Head of caudate nucleus (tissue), 42 donors: ENCODE results near the gene MRPL16.
"Not testable (repeated sequence)": the region's sequence is repeated elsewhere in the genome, so short reads cannot be mapped to it uniquely, and the experiment has no call there.

Experiments
- DNase-seq, 42 donors: peaks; one replicate each; pipeline versions ENCODE4 v3.0.0 to v3.0.0-alpha.2; 2020 to 2021; ENCODE audit warnings: mixed read lengths in 7 of 42
- intact Hi-C: fragments of 100-400 bp; cut with DNase I; formaldehyde crosslinking; loops from one replicate; pipeline ENCODE4 v1.15.0; 2022

The MRPL16 gene

DNA sequence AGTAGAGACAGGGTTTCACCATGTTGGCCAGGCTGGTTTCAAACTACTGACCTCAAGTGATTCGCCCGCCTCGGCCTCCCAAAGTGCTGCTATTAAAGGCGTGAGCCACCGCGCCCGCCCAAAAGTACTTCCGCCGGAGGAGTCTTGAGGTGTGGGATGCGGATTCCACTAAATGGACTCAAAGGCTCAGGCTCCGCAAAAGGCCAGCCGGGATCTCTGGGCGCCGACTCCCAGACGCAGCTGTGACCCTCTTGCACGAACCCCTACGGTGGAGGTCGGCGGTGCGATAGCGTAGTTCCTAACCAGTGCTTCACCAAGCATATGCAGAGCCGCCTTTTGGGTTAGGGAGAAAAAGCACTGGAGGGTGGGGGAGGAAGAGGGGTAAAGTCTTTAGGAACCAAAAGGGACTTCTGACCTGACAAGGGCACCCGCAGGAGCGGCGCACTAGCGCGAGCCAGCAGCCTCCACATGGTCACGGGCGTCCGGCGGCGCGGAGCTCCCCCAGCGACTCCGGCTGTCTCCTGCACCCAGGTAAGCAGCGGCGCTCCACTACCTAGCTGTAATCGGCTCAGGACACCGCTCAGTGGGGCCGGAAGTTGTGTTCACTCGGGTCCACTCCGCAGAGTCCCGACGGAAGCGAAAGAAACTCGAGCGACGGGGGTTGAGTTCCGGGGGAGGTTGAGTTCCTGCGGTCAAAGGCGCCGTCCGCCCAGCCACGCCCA lies at the start of gene MRPL16:
TSS of gene MRPL16 (minus strand) at position 590 of the 722 bp plus-strand sequence. CDS start at position 470, 120 bp downstream.
- DNase-seq: peak; percentile 69 to 96 (median 86)
- intact Hi-C loops: no loop called here

DNA sequence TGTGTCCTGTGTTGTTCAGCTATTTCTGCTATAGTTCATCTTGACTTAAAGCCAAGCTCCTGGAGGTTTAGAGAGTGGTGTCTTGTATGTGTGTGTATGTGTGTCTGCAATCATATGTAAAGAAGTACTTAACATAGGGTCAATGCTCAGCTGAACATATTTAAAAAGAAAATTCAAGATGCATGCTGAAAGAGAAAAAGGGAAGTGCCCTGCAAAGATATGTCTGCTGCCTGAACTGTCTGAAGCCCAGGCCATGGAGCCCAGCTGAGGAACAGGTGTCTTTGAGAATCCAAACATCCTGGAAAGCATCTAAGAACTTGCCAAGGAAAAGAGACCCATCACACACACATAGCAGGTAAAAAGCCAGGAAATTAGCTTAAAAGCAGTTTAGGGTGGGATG lies 49.1 kb upstream of the MRPL16 start:
- intact Hi-C loops: no loop called here

DNA sequence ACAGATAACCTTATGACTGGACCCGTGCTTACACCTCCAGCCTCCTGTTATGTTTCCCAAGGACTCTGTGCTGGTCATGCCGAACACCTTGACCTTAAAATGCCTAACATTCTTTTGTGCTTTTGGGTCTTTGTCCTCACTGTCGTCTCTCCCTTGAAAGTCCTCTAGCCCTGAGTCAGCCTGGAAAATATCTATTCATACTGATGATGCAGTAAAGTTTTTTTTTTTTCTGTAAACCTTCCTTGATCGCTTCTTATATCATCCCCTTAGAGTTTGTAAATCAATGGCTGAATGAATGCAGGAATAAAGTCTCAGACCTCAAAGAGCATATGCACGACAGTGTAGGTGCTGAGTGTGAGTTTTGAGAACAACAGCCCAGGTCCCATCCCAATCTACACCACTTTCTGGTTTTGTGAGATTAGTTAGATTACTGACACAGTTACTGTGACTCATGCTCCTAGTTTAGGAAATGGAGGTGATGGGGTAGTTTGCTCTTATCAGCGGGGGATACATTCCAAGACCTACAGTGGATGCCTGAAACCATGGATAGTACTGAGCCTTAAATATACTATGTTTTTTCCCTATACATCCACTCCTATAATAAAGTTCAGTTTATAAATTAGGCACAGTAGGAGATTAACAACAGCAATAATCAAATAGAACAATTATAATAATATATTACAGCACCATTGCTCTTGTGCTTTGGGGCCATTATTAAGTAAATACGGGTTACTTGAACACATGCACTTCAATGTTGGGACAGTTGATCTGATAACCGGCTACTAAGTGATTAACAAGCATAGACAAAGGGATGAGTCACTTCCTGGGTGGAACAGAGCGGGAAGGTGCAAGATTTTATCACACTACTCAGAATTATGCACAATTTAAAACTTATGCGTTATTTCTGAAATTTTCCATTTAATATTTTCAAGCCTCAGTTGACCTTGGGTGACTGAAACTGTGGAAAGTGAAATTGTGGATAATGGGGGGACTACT lies 47.2 kb upstream of the MRPL16 start:
- no peak for DNase-seq
- intact Hi-C loops: no loop called here

More for the DNA sequence above, 49.1 kb upstream of the MRPL16 start:
- DNase-seq: no peak

DNA sequence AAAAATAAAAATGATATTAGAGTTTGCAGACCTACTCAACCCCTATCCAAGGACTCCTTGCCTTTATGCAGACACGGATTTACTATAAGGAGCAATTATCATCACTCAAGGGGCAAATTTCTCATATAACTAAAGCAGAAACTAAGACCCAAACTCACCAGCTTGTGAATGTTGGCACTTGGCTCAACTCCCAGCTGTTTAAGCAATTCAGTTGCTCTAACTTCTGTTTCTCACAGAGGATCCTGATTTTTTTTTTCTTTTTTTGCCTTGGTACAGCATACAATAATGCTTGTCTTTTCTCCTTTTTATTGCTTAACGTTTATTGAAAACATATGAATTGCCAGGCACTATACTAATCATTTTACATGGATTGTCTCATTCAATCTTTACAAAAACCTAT lies 44.3 kb upstream of the MRPL16 start:
- intact Hi-C loops: no loop called here
- DNase-seq: no peak

DNA sequence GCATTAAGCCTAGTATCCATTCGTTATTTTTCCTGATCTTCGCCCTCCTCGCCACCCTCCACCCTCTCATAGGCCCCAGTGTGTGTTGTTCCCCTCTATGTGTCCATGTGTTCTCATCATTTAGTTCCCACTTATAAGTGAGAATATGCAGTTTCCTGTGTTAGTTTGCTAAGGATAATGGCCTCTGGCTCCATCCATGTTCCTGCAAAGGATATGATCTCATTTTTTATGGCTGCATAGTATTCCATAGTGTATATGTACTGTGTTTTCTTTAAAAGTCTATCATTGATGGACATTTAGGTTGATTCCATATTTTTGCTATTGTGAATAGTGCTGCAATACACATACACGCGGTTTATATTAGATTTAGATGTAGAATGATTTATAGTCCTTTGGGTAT lies 40.8 kb upstream of the MRPL16 start:
- DNase-seq, intact Hi-C loops: not testable (repeated sequence)

DNA sequence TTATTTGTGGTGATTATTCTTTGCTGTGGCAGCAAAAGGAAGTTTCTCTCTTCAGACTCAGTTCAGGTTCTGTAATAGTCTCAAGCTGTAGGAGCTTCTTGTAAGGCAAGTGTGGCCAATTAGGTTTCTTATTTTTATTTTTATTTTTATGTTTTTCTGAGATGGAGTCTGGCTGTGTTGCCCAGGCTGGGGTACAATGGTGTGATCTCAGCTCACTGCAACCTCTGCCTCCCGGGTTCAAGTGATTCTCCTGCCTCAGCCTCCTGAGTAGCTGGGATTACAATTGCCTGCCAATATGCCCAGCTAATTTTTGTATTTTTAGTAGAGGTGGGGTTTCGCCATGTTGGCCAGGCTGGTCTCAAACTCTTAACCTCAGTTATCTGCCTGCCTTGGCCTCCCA lies 39.0 kb upstream of the MRPL16 start:
- DNase-seq, intact Hi-C loops: not testable (repeated sequence)

DNA sequence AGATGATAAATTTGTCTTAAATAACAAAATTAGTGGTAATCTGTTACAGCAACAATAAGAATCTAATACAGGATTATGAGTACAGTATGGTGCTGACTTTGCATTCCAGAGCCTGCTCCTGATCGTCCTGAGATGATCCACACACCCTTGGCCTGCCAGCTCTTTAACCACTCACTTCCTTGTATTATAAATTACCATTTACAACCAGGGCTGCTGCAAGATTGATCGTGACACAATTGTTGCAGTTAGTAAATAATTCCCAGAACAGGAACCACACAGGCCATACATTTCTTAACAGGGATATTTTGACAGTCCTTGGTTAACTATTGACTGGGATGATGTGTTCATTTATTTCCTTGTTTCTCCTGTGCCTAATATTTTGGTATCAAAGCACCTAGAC lies 38.6 kb upstream of the MRPL16 start:
- intact Hi-C loops: no loop called here
- DNase-seq: no peak

DNA sequence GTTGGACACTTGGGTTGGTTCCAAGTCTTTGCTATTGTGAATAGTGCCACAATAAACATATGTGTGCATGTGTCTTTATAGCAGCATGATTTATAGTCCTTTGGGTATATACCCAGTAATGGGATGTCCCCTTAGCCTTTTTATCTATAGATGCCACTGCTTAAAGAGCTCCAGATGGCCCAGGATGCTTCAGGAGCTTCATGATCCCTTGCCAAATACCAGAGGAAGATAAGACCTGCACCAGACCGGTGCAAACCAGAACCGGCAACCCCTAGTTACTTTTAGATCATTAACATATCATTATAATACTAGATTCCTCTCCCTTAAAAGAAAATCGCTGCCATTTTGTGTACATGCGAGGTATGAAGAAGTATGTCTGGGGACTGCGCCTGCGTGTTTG lies 37.9 kb upstream of the MRPL16 start:
- intact Hi-C loops, DNase-seq: not testable (repeated sequence)

DNA sequence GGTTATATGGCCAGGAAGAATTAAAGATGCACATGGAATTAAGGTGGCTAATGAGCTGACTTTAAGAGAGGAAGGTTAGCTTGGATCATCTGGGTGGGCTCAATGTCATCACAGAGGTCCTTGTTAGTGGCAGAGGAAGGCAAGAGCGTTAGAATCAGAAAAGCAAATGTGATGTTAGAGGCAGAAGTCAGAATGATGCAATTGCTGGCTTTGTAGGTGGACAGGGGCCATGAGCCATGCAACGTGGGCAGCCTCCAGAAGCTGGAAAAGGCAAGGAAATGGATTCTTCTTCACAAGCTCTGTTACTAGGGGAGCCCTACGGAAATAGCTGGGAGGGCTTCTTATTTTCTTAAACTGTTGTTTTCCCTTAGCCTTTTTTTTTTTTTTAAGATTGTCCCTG lies 37.0 kb upstream of the MRPL16 start:
- no peak for DNase-seq
- intact Hi-C loops: no loop called here

DNA sequence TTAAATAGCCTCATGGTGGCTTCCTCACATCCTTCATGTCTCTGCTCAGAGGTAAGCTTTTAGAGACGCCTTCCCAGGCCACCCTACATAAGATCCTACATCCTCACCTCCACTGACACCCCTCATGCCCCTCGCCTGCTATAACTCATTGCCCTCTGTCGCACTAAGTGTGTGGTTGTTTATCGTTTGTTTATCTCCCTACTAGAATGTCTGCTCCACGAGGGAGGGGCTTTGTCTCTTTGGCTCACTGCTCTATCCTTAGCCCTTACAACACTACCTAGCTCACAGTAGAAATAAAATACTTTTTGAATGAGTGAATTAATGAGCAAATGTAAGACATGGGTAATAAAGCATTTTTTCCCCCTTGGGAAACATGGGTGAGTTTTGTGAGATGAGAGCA lies 36.0 kb upstream of the MRPL16 start:
- DNase-seq: no peak
- intact Hi-C loops: no loop called here

DNA sequence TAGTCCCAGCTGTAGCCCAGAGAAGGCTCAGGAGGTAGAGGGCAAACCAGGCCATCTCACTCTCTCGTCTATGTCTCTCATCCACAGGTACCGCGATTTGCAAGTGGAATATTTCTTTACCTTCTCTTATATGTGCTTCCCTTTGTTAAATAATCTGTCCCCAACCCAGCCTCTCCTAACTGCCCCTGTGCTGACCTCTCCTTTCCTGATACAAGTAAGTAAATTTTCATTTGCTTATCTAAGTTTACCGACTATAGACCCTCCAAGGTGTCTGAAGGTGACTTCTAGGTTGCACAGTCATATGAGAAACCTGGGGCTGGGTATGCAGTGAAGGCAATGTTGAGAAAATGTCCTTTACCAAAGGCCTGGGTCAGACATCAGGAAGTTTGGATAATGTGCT lies 34.8 kb upstream of the MRPL16 start, which contains the start of gene CBLIF:
TSS of gene CBLIF (minus strand) at position 101 of the 400 bp plus-strand sequence. CDS start at position 55, 46 bp downstream.
- DNase-seq: no peak
- intact Hi-C loops: no loop called here

DNA sequence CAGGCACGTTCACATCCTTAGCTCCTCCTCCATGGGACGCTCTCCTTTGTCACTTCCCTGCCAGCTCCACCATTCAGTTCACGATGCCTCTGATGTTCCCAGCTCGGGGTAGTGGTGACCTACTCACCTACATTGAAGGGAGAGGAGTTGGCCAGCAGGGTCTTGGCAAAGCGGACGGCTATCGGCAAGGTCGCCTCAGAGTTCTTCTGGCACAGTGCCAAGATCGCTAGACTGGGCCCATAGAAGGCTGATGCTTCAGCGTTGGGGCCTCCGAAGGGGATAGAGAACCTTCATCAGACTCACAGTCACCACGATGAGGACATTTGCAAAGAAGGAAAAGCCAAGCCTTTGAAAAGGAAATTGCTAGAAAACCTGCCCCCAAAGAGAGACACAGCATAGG lies 31.7 kb upstream of the MRPL16 start:
- intact Hi-C loops: no loop called here
- DNase-seq: peak in 1 of 42 donors; percentile 13

DNA sequence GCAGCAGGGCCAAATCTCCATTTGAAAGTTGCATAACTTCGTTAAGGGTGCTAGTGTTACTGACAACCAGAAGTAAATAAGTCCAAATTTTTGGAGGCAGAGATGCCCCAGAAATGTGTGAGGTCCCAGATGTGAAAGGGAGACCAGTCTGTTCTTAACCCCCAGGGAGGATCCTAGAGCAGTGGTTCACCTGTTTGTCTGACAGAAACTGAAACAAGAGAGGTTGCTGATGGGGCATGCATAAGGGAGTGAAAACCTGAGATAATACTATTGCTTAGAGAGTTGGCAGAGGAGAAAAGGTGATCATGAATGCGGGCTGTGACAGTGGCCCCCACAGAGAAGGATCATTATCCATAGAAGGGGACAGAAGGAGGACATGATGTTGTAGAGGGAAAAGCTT lies 30.9 kb upstream of the MRPL16 start:
- DNase-seq: no peak
- intact Hi-C loops: no loop called here

DNA sequence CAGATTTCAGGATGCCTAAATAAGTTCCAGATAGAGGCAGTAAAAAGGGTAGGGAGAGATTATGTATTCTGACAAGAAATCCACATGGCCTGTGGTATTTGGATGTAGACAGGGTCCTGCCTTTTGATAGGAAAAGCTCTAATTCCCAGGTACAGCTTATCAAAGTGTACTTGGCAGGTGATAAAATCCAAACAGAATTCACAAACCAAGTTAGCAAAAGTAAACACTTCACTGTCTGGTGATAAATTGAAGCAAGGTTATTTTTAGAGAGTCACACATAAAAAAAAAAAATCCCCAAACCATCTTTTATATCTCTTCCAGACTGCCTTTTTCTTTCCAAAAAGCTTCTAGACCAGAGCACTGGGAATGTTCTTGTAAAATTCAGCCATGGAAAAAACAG lies 29.0 kb upstream of the MRPL16 start:
- no peak for DNase-seq
- intact Hi-C loops: no loop called here

DNA sequence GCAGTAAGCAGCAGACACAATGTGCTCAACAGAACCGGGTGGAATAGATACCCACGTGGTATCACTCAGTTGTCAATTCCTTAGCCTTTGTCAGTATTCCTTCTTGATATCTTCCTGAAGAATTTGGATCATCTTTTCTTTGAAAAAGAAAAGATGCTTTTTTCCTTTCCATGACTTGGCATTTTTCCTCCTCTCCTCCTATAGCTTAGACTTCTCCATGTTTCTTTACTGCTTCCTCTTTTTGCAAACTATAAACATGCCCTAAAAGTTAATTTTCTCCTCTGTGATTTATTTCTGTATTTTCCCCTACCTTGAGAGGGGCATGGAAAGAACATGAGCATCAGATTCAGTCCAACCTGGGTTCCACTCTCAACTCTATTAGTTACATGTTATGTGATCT lies 23.0 kb upstream of the MRPL16 start:
- DNase-seq: no peak
- intact Hi-C loops: no loop called here

DNA sequence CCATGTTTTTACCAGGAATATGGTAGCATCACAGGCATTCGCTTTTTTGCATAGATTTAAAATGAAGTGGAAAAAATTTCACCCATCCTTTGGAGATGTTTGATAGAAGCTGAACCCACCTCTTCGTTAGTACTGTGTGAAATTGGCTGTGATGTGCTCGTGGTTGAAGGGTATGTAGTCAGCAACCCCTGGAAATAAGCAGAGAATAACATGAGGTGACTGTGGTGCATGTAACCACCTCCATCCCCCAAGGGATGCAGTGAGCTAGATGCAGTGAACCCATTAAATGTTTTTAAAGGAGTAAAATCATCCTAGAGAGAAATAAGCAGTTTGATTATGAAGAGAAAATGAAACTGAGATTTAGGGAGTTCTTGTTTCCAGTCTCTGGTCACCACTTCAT lies 18.8 kb upstream of the MRPL16 start:
- intact Hi-C loops: no loop called here
- DNase-seq: no peak

DNA sequence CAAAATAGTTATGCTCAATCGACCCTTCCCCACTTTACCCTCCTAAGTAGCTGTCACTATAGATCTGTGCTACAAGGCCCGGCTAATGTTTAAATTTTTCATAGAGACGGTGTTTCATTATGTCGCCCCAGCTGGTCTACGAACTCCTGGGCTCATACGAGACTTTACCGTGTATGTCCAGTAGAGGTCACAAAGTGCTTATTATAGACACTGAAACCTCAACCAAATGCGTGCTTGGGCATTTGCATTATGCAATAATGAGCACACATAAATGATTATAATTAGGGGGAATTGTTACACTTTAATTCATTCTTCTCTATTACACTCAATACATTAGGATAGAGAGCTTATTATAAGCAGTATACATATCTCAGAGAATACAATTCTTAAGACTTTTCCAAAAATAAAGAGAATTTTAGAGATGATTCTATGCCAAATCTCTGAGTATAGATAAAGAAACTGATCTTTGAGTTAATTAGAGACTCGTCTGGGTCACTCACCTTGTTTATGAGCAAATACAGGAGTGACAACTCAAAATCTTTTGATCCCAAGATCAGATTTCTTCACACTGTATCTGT lies 12.5 kb upstream of the MRPL16 start:
- peak in 10 of 42 donors; percentile 4 to 58 (median 26) for DNase-seq
- intact Hi-C loops: no loop called here

DNA sequence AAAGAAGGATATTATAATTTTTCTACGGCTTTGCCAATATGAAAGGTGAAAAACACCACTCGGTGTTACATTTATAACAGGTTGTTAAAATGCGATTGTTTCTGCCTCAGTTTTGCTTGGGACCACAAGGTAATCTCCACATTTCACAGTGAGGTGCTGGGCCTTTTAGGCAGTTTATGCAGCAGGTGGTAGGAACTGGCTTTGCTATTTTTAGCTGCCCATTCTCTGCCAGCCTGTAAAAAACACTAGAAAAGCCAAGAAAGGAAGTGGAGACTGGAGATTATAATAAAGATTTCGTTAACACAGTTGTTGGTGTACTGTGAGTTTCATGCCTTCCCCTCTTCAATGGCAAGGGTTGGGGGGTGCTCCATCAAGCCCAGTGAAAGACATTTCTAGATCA lies 8.0 kb upstream of the MRPL16 start:
- no peak for DNase-seq

DNA sequence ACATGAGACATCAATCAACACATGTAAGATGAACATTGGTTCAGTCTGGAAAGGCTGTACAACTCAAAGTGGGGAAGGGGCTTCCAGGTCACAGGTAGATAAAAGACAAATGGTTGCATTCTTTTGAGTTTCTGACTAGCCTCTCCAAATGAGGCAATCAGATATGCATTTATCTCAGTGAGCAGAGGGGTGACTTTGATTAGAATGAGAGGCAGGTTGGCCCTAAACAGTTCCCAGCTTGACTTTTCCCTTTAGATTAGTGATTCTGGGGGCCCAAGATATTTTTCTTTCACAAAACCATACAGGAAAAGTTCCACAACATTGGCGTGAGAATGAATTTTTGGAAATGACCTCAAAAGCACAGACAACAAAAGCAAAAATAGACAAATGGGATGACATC lies 5.9 kb upstream of the MRPL16 start:
- DNase-seq, intact Hi-C loops: not testable (repeated sequence)

More for the DNA sequence above, 8.0 kb upstream of the MRPL16 start:
- intact Hi-C loops: no loop called here

DNA sequence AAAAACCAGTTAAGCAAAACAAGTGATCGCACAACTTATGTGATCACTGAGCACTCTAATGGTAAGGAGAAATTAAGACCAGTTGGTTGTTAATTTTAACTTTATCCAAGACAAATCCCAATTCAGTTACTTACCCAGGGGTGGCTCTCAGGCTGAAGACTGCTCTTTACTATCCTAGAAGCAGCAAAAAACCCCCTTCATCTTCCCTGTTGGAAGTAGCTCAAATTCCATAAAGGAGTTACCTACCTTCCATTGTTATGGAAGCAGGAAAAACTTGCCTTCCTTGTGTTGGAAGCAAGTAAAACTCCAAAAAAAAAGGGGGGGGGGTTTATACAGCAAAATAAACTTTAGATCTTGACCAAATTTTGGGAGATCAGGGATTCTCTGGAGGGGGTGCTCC lies 5.2 kb upstream of the MRPL16 start:
- DNase-seq: no peak
- intact Hi-C loops: no loop called here
